Stimulated activated CD4-positive, alpha-beta T cell treated with anti-CD3 and anti-CD28 coated beads, Interleukin-12 subunit alpha, Interleukin-12 subunit beta, amount 100 ng/mL, for 4 hours (primary cell): Measurements from ENCODE around the gene SLC6A7.
"Not testable (repeated sequence)": the region's sequence is repeated elsewhere in the genome, so short reads cannot be mapped to it uniquely, and the experiment has no call there.

Source experiments
- DNase-seq: peaks from one replicate; pipeline ENCODE4 v3.0.0-alpha.2; 2020

Gene SLC6A7

DNA sequence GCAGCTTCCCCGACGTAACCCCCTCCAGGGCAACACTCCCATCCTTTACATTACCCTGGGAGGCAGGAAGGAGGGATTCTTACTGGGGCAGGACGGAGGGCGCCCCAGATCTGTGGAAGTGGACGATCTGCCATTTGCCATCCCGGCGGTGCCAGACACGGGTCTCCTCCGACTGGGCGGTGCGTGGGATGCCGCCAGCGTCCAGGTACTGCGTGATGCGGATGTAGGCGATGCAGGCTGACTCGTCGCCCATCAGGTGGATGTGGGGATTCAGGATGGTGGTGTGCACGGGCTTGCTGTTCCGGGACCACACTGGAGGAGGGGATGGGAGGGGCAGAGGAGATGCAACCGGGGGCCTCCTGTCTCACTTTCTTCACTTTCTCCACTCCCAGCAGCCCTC lies 33.0 kb downstream of the SLC6A7 start:
- DNase-seq = no peak

DNA sequence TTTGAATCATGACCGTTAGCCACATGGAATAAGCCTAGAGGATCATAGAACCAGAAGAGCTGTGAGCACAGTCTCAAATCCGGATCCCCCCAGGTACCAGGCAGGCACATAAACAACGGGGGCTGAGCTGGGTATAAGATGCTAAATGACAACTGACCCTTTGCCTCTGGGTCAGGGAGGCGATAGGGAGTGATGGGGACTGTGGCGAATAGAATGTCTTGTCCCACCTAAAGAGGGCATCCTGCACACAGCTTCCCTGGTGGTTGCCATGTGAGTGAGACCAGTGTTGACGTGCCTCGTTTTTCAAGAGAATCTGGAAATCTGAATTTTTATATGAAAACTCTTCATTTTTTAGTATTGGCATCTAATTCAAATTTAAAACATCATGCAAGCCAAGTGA lies 33.6 kb downstream of the SLC6A7 start:
- no peak for DNase-seq

DNA sequence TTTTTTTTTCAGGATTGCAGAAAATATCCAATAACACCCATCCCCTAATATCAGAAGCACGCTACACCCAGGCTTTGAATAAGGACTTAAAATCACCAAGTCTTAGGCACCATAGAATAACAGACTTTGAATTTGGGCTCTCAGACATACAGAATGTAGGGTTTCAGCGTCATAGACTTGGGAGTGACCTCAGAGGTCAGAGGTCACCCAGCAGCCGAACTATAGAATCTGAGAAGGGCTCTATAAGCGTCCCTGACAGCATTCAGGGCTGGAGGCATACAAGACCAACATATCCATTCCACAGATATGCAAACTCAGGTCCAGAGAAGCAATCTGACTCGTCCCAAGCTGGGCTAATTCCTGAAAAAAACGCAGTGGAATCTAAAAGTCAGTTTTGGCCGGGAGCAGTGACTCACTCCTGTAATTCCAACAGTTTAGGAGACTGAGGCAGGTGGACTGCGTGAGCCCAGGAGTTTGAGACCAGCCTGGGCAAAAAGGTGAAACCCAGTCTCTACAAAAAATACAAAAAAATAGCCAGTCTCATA lies 34.7 kb downstream of the SLC6A7 start:
- no peak for DNase-seq

DNA sequence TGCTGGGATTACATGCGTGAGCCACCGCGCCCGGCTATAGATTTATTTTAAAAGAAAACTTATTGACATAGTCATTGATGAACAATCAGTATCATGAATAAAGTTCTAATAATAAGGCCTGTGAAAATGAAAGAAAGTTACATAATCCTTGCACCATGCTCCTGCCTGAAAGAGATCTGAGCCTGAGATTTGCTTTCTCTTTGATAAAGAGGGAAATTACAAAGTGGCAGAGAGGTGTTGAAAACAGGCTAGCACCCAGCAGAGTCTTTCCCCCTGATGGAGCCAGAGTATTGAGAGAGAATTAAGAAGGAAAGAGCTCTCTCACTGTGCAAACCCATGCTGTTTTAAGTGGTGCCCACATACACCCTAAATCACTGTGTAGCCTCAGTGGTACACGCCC lies 37.2 kb downstream of the SLC6A7 start:
- no peak for DNase-seq

DNA sequence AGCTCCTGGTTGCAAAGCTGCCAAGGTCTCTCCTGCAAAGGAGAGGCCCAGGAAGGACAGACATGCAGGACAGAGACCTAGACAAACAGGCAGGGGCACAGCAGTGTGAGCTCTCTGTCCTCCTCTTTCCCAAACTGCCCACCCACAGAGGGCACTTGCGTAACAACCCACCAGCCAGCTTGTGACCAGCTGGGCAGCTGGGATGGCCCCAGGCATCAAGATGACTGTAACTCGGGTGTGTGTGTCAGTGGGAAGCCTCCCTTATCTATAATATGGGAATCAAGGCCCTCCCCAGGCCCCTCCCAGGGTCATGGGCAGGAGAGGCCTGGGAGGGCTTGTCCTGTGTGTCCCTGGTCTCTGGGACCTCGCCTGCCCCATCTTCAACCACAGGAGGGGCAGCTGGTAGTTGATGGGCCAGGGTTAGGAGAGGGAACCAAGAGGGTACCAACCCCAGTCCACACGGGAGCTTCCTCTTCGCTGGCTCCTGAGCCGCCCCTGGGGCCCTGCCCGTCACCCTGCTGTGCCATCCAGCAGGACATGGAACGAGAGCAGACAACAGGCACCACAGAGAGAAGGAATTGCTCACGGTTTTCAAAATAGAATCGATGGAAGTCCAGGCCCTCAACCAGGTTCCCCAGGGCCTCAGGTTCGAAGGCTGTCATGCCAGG lies 37.9 kb downstream of the SLC6A7 start:
- DNase-seq = no peak

DNA sequence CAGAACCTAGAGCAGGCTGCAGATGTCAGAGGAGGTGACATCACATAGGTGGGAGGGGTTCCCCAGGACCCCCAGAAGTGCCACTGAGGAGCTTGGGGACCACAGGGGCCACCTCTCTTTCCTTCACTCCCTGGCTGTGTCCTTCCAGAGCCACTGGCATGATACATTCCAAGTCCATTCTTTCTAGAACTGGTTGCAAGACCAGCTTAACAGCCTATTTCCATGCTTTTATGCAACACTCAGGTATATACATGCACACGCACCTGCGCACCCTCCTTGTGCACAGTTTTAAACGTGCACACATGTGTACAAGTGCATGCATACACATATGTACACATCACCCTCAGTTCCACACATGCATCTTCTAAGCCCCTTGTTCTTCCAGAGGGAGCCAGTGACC lies 39.7 kb downstream of the SLC6A7 start:
- no peak for DNase-seq

DNA sequence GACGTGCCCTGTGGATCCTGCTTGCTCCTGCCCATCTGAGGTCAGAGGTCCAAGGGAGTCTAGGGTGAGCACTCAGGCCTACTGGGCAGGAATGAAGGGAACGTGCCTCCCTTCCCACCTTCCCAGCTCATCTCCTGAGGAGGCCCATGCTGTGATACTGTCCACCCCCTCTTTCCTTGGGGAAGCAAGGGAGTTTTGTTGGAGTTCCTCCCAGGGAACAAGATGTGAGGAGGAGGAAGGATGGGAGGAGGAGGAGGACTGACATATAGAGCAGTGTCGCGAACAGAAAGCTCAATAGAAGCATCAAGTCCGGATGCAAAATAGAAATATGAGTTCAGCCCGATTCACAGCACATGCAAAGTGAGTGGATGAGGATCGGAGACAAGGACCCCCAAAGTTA lies 41.0 kb downstream of the SLC6A7 start:
- no peak for DNase-seq

DNA sequence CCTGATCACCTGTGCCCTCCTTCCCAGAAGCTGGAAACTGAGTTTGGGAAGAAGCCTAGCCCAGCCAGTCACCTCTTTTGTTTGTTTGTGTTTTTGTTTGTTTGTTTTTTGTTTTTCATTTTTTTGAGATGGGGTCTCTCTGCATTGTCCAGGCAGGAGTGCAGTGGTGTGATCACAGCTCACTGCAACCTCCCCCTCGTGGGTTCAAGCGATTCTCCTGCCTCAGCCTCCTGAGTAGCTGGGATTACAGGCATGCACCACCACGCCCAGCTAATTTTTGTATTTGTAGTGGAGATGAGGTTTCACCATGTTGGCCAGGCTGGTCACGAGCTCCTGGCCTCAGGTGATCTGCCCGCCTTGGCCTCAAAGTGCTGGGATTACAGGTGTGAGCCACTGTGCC lies 43.8 kb downstream of the SLC6A7 start:
- not testable (repeated sequence) for DNase-seq

DNA sequence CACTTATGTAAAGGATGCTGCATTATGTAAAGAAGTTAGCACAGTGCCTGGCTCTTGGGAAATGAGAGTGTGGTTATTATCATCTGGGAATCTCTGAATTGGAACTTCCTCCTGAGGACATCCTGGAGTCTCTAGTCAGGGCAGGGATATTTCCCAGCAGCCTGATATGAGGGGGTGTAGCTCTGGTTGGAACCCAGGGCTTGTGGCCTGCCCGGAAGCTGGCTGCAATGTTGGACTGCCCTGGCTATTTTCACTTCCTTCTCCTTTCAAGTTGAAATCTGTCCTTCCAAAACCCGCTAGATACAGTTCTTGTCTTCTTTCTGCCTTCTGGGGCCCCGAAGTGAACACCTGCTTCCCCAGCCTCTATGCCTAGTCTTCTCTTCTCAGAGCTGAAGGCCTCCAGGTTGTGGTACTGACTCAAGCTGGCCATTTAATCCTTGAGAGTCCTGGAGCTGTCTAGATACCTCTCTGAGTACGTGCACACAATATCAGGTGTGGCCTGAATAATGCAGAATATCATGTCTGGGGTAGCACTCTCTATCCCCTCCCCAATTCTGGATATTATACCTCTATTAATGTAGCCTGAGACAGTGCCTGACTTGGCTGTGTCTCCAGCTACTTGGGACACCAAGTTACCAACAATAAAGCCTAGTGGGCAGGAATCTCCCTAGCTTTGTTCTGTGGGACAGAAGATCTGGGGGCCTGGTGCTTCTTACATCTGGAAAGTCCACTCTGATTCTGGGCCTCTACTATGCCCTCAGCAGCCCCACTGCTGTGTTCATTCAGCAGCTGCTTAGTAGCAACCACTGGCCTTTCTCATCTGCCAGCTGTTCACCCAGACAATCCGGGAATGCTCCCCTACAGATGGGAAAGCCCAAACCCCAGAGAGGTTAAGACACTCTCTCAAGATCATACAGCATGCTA lies 45.0 kb downstream of the SLC6A7 start:
- no peak for DNase-seq

DNA sequence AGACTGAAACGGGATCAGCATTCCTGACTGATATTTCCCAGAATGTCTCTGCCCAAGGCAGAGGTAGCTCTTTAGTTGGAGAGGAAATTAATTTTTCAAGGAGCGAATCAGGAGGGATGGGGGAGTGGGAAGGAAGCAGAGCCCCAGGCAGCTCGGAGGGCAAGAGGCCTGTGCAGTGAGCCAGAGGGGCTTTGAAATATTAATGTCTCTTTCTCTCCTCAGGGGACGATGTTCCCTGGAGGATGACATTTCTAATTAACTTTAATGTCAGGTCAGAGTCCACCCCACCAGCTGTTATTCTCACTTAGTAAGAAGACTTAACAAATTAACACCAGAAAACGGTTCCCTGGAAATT lies 45.6 kb downstream of the SLC6A7 start:
- DNase-seq = no peak

DNA sequence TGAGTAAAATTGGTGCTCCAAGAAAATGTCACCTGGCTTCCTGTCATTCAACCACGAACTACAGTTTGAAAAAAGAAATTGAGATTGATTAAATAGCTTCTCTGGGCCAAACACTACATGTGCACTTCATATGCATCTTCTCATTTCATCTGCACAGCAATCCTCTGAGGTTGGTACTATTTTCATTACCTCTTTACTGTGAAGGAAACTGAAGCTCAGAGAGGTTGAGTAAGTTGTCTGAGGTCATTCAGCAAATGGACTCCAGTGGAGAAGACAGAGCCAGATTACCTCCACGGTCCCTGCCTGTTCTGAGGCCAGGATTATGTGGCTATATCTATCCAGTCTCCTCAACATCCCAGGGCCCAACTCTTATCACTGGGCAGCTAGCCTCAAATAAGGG lies 46.5 kb downstream of the SLC6A7 start:
- no peak for DNase-seq

DNA sequence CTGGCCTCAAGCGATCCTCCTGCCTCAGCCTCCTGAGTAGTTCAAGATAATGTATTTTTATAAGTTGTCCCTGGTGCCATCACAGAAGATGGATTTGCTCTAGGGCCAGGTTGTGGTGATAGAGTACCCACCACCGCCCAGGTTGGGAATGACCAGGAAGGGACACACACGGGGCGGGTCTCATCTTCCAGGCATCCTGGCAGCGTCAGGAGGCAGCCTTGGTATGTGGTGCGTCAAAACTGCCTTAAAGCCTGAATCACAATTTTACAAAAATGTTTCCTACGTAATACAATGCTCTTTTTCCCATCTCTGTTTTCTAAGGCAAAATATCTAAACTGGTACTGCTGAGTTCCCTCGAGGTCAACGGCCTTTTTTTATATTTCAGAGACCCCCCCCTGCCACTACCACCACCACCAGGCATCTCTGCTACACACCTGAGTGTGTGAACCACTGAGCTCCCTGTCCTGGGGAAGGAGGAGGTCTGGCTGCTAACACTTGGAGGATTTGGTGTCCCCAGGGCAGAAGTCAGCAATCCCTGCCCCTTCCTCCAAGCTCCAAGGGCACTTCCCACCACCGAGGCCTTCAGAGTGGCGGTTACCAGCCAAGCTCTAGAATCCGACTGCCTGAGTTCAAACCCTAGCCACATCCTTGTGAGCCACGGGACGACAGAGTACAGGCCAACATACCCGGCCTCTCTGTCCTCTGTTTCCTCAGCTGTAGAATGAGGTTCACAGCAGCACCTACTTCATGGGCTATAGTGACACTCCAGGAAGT lies 47.3 kb downstream of the SLC6A7 start:
- DNase-seq = no peak

DNA sequence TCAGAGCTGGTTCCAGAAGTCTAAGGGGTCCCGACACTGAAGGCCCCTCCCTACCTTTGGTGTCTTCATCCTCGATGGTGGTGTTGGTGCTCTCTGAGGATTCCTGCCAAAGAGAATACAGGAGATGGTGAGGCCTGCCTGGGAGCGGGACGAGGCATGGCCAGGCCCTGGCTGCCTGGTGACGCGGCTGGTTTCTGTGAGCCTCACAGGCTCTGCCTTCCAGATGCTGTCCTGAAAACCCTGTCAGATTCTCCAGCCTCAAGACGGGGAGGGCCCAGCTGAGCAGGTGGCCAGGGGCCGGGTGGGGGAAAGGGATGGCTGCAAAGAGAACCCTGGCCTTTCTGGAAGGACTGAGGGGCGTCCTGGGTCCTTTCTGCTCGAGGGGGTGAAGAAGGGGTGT lies 48.8 kb downstream of the SLC6A7 start:
- DNase-seq = no peak

DNA sequence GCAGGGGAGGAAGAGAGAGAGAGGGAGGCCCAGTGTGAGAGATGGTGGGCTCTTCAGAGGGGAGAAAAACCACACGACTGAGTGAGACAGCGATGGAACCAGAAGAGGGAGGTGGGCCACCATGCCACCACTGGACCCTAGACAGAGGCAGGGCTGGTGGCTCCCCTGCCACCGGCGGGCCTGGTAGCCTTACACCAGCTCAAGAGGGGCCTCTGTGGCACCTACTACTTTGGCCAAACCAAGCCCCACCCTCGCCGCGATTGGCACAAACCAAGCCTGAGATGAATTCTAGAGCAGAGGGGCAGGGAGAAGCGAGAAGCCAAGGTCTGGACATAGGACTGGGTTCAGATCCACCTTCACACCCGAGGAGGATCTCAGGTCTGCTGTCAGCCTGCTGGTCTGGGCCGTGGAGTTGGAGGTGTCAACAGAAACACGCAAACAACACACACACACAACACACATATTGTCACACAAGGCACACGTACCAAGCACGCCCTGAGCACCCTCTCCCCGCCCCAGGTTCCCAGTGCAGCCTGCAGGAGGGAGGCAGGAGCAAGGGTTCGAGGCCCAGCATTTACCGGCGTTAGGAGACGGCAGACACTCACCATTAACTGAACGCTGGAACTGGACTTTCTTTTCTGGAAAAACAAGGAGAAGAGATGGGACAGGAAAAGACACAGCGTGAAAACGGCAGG lies 49.4 kb downstream of the SLC6A7 start:
- DNase-seq = no peak

DNA sequence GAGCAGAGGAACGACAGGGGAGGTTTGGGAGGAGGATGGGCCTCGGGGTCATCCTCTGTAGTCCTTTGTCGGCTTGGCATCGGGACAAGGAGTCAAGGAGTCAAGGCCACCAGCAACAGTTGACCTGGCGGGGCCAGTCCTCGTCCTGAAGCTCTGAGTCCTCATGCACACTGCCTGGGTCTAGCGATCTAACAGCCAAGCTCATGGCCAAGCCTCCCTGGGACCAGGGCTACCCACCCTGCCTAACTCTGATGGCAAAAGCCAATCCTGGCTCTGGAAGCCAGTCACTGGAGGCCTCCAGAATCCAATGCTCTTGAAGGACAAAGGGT lies 49.9 kb downstream of the SLC6A7 start:
- DNase-seq = no peak

DNA sequence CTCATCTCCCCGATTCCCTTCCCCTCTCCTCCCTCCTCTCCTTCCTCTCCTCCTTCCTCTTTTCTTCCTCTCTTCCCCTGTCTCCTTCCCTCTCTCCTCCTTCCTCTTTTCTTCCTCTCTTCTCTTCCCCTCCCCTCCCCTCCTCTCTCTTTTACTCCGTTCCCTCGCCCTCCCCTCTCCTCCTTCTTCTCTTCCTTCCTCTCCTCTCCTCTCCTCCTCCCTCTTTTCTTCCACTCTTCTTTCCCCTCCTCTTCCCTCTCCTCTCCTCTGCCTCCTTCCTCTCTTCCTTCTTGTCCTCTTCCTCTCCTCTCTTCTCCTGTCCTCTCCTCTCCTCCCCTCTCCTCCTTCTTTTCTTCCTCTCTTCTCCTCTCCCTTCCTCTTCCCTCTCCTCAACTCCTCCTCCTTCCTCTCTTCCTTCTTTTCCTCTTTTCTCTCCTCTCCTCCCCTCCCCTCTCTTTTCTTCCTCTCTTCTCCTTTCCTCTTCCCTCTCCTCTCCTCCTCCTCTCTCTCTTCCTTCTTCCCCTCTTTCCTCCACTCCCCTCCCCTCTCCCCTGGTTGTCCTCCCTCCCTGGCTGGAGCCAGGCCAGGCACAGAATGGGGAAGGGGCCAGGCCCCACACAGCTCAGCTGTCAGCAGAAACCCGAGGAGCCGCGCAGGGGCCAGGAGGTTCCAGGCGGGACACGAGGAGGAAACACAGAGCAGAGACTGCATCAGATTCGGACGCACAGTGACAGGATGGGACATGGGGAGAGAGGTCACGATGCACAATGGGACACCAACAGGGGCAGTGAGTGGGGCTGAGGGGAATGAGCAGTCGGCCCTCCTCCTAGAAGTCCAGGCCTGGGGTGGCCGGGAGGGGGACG lies 51.7 kb downstream of the SLC6A7 start:
- DNase-seq = no peak

DNA sequence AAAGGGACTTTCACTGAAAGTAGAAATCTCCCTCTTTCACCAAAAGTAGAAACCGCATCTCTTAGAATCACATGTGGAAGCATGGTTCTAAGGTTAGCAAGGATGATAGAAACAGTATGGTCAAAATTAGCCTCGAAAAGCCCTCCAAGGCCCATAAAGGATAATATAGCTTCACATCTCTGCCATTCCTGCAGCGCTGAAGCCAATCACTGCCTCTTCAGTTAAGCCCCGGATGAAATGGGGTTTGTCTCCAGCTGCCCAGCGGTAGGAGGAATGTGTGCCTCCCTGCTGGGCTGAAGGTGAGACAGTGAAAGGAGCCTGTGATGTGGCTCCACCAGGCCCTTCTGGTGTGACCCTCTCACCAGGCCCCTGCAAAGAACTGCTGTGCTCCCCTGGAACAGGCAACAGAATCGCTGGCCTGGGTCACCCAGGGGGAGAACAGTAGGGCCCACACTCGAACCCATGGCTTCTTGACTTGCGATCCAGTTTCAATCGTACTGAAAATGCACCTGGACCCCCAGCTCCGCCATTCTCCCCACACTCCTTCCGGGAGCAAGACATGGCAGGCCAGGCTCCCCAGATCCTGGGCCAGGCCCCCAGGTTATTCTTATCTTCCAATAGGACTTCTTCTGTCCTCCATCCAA lies 52.5 kb downstream of the SLC6A7 start:
- no peak for DNase-seq

DNA sequence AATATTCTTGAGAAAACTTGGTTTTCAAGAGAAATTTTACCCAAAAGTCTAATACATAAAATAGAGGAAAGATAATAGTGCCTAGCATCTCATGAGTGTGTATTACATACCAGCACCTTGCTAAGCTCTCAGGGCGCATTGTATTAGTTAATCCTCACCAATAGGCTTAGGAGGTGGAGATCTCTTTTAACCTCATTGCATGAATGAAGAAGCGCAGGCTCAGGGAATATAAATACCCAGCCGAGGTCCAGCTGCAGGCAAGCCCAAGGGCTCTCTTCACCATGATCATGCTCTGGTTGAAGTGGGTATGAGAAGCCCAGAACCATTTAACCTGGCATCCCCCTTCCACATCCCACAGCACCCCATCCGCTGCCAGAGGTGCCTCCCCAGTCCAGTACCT lies 53.7 kb downstream of the SLC6A7 start:
- DNase-seq = no peak

DNA sequence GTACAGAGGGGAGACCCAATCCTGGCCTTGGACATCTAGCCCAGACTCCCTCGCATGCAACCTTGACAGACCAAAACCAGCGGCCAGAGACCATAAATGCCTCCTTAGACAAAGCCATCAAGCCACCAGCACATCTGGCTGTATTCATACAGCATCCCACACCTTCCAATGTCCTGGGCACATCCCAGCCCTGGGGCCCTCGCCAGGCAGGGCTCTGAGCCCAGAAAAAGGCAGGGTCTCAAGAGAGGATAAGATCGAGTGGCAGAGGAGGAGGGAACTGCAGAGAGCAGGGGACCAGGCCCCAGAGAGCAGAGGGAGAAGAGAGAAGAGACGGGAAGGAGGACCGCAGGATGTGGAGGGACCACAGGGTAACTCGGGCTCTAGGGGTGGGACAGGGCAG lies 54.3 kb downstream of the SLC6A7 start:
- no peak for DNase-seq

DNA sequence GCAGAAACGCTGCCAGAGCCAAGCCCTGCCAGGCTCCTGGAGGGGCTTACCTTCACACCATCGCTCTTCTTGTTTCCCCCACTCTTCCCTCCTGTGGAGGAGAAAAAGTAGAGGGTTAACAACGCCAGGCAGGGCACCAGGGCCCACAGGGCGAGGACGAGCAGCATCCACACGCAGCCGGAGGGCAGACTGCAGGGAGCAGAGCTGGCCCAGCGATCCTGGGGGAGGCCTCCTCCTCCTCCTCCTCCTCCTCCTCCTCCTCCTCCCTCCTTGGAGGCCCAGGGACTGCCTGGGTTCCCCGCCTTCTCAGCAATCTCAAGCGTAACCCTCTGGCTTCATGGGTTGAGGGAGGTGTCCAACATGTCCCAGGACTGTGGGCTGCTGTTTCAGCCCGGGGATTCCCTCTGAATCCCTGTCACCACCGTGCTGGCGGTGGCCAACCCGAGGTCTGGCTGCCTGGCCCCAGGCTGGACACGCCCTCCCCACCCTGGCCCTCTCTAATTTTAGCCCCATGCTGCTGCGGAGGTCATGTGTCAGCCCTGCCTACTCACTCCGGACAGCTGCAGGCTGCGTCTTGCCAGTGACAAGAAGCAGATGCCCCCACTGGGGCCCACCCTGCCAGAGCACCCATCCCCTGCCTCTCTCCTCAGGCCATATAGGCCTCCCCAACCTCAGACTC lies 55.4 kb downstream of the SLC6A7 start:
- DNase-seq = no peak

DNA sequence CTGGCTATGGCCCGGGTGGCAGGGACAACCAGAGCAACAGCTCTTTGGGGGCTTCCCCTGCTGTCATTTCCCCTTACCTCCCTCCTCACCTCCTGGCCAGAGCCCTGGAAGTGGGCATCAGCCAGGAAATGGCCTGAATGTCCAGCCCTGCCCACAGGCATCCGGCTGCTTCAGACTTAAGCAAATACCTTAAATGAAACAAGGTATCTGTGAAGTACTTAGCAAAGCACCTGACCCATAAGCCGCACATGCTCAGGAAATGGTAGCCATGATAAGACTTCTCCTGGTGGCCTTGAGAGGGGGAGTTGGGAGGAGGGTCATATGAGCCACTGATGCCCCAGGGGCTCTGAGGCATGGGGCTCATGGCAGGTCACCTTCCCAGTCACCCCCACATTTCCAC lies 55.9 kb downstream of the SLC6A7 start:
- DNase-seq = no peak
